ENCODE results near the gene IL17RA.
A peak's percentile ranks its signal among the peaks of the same experiment; 100 is the strongest.
"Not testable (repeated sequence)": the region's sequence is repeated elsewhere in the genome, so short reads cannot be mapped to it uniquely, and the experiment has no call there.

The IL17RA gene

GRCh38 chr22:17119481-17120202 is 34.8 kb downstream of the IL17RA start:
- DNase-seq (ENCODE audit: low spot score), result no peak

DNA sequence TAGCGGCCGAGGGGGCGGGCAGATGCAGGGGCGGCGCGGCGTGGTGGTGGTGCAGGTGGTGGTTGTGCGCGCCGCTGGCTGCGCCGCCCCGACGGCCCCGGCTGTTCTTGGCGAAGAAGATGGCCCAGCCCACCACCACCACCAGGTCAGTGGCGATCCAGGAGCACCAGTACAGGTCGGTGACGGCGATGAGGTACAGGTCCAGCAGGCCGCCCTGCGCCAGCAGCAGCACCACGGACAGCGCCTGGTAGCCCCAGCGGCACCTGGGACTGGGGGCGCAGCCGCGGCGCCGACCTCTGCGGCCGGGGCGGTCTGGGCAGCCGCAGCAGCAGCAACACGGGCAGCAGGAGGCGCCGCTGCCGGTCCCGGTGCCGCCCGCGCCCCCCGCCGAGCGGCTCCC is 35.5 kb downstream of the IL17RA start:
- no peak for DNase-seq (ENCODE audit: low spot score)

- no peak for DNase-seq (ENCODE audit: low spot score)
Measured at GRCh38 chr22:17120711-17121232, 36.0 kb downstream of the IL17RA start.

DNA sequence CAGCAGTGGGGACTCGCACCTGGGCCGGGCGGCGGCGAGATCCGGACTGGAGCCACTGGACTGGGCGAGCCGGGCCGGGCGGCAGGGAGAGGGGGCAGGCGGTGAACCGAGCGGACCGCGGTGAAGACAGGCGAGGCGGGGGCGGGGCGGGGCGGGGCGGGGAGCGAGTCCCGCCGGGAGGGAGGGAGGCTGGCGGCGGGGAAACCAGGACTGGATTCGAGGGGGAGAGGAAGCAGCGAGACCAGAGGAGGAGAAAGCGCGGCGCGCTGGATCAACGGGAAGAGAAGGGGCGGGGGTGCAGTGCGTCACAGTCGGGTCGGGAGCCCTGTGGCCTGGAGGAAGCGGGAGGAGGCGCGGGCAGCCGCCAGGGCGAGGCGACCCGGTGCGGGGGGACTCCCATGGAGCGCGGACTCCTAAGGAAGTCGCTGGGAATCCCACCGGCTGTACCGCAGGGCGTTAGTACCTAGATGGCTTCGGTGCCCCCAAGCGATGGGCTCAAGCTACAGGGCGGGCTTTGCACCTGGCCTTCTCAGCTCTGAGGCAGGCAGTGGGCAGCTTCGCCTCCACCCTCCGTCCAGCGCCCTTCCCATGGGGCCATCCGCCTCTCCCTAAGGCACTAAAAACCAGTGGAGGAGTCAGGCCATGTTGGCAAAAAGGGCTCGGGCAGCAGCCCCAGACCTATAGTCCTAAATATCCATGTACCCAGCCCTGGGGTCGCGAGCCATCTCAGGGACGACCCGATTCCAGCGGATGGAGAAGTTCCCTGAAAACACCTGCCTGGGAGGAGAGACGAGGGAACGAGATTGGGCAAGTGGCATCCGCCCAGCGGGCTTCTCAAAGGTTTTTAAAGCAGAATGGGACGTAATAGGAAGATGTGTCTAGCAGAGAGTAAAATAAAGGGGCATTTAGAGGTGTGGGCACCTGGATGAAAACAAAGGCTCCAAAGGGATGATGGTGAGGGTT is 36.7 kb downstream of the IL17RA start, which contains the start of gene TMEM121B:
Gene TMEM121B (minus strand): TSS at position 128 of the 963 bp plus-strand sequence. CDS start 233 bp downstream, outside the sequence.
- DNase-seq (ENCODE audit: low spot score), result peak; percentile 92

DNA sequence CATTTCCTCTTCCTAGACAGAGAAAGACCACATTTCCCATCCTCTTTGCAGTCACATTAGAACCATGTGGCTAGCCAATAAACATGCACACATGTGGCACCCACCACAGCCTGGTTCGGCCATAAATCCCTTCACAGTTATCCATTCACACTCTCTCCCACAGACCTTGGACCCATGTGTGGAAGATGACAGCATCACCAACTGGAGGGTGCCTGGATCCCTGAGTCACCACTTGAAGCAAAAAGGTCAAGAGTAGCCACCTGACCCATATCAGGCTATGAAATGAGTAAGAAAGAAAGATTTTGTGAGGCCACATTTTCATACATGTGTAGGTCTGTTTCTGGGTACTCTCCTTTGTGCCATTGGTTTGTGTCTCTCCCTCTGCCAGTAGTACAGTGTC is 45.4 kb downstream of the IL17RA start:
- no peak for DNase-seq (ENCODE audit: low spot score)

DNA sequence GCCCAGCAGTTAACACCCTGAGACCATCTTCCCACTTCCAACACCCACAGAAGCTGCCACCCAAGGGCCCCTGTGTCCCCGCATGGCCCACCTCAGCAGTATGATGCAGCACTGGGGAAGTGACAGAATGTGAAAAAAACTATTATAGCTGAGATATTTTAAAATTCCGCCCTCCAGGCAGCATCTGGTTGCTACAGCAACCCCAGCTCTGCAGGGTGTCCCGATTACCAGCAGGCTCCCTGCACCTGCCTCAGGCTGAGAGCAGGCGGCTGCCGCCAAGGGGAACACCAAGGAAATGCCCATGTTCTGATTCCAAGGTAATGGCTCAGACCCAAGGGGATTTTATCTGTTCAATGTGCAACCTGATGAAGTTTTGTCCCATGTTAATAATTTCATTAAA is 46.9 kb downstream of the IL17RA start:
- no peak for DNase-seq (ENCODE audit: low spot score)

GRCh38 chr22:17132112-17132511 is 47.3 kb downstream of the IL17RA start:
- no peak for DNase-seq (ENCODE audit: low spot score)

GRCh38 chr22:17133137-17133536 is 48.3 kb downstream of the IL17RA start:
- no peak for DNase-seq (ENCODE audit: low spot score)

DNA sequence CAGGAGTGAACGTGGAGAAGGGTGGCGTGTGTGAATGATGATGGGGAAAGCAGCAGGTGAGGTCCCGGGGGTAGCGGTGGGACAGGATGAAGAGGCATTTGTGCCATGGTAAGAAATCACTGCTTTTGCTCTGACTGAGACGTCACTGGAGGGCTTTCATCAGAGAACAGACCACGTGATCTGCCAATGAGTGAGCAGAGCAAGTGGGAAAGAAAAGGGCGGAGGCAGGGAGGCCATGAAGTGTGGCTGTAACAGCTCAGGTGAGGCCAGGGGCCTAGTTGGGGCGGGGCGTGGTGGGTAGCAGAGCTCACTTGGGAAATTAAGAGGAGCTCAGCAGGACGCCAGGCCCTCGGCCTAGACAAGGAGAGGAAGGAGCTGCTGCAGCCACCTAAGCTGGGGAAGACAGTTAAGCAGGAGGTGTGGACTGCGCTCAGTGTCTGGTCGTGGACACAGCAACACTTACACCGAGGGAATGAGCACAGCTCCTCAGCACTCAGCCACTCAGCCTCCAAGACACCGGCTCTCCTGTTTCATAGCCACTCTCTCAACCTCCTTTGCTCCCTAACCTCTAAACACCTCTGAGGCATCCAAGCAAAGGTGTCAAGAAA is 50.5 kb downstream of the IL17RA start:
- no peak for DNase-seq (ENCODE audit: low spot score)

GRCh38 chr22:17137170-17137569 is 52.4 kb downstream of the IL17RA start:
- no peak for DNase-seq (ENCODE audit: low spot score)

DNA sequence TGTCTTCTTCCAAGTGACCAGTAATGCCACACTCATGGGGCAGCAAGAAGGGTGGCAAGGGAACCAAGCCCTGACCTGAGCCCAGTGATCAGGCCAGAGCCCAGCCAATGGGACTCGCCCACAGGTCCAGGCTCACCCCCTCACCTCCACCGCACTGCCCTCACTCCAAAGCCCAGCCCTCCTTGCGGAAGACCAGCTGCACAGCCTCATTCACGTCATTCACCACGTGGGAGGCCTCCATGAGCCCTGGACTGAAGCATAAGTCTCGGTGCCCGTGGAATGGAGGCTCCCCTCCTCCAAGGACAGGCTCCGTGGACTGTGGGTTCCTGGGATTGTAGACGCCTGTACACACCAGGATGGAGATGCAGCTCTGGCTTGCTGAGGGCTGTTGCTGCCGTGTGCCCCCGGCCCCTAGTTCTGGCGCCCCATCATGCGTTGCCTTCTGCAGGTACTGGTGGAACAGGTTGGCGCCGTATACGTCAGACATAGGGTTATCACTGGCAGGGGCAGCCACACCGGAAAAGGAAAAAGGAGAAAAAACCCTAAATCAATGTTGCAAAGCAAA is 53.1 kb downstream of the IL17RA start:
- DNase-seq (ENCODE audit: low spot score), result no peak

DNA sequence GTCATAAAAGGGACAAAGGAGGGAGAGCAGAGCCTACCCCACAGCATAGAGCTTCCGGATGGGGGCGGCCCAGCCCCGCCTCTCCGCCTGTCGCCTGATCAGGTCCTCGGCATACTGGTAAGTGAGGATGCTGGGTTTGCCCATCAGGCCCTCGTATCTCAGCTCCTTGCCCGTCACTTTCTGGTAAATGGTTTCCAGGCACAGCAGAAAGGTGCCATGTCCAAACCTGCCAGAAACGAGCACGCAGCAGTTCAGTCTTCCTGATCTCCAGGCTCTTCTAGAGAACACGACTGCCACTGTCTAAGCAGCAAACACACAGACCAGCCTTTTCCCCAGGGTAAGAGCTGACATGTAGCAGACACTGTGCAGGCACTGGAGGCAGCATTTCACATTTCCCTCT is 53.7 kb downstream of the IL17RA start:
- no peak for DNase-seq (ENCODE audit: low spot score)

- DNase-seq (ENCODE audit: low spot score), result no peak
Measured at GRCh38 chr22:17140022-17140421, 55.2 kb downstream of the IL17RA start.

- DNase-seq (ENCODE audit: low spot score), result no peak
Measured at GRCh38 chr22:17140826-17141766, 56.3 kb downstream of the IL17RA start.

DNA sequence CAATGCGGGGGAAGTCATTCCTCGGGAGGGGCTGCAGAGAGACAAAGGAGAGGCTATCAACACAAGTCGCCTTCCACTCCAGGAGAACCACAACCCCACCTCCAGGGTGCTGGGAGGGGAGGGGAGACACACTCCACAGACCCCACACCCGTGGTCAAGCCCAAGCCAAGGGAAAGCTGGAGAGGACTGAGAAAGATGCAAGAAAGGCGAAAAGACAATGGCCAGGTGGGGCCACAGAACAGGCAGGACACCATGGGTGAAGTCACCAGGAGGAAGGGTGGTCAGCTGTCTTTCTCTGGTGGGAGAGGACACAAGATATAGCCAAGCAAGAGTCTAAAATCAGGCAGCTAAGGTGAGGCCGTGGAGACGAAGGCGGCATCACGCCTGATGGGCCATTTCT is 58.3 kb downstream of the IL17RA start:
- DNase-seq (ENCODE audit: low spot score), result no peak

GRCh38 chr22:17143826-17144225 is 59.0 kb downstream of the IL17RA start:
- no peak for DNase-seq (ENCODE audit: low spot score)

DNA sequence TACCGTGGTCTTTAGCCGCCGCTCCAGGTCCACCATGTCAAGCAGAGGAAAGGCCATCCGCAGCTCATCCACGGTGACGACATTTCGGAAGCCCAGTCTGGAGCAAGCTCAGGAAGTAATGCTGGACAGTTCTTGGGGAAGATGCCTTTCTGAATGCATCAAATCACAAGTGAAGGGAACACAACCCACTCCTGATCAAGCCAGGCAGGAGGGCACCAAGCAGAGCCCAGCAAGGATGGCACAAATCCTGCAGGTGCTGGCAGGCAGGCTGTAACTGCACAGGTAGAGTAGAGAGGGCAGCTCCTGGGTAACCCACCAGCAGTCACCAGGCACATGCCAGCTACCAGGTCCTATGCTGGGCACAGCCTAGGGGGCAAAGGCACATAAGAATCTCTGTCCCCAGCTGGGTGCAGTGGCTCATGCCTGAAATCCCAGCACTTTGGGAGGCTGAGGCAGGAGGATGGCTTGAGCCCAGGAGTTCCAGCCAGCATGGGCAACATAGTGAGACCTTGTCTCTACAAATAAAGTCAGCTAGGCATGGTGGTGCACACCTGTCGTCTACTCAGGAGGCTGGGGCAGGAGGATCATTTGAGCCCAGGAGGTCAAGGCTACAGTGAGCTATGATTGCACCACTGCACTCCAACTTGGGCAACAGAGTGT is 60.4 kb downstream of the IL17RA start:
- DNase-seq (ENCODE audit: low spot score), result no peak

DNA sequence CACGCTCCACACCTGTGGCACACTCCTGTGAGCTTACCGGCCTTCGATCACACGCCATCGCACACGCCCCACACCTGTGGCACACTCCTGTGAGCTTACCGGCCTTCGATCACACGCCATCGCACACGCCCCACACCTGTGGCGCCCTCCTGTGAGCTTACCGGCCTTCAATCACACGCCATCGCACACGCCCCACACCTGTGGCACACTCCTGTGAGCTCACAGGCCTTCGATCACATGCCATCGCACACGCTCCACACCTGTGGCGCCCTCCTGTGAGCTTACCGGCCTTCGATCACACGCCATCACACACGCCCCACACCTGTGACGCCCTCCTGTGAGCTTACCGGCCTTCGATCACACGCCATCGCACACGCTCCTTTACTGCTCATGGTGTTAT is 62.7 kb downstream of the IL17RA start:
- not testable (repeated sequence) for DNase-seq (ENCODE audit: low spot score)

DNA sequence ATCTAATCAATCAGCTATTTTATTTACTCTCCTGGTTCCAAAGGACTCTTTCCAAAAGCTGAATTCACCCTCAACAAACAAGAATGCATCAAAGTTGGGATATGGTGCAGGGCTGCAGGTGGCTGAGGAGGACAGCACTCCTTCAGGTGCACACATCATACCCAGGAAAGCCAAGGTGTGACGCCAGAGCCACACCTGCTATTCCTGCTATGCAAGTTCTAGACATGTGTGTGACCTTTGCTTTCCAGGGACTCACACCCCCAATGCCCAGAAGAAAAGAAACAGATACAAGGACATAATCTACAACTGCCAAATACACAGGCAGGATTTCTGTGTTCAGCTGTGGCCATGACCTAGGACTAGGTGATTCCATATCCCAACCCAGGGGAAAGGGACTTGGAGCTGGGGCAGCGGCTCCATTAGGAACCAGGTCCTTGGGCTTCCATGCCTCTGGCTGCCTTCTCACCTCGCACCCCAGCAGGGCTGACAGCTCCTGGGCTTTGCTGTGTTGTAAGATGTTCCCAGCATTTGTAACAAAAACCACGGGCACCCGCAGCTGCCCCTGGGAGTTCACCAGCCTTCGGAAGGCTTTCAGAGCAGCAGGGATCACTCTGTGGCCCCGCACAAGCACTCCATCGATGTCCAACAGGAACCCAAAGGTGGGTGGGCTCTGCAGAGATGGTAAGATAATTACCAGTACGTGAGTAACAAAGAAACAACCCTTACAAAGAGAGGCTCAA is 64.4 kb downstream of the IL17RA start:
- no peak for DNase-seq (ENCODE audit: low spot score)
